Activated CD4-positive, alpha-beta T cell treated with anti-CD3 and anti-CD28 coated beads for 24 hours (primary cell): Measurements from ENCODE around the gene ZSCAN29.

Experiments
- DNase-seq, 2 donors: peaks; one replicate each; pipeline ENCODE4 v3.0.0-alpha.2; 2020; ENCODE audit warnings: low read depth in 2 of 2

ZSCAN29 gene

GRCh38 chr15:43347114-43347513, 23.7 kb downstream of the ZSCAN29 start:
- DNase-seq = no peak

GRCh38 chr15:43346305-43346704, 24.5 kb downstream of the ZSCAN29 start:
- DNase-seq = no peak

GRCh38 chr15:43330780-43331087, 40.1 kb downstream of the ZSCAN29 start:
- no peak for DNase-seq

DNA sequence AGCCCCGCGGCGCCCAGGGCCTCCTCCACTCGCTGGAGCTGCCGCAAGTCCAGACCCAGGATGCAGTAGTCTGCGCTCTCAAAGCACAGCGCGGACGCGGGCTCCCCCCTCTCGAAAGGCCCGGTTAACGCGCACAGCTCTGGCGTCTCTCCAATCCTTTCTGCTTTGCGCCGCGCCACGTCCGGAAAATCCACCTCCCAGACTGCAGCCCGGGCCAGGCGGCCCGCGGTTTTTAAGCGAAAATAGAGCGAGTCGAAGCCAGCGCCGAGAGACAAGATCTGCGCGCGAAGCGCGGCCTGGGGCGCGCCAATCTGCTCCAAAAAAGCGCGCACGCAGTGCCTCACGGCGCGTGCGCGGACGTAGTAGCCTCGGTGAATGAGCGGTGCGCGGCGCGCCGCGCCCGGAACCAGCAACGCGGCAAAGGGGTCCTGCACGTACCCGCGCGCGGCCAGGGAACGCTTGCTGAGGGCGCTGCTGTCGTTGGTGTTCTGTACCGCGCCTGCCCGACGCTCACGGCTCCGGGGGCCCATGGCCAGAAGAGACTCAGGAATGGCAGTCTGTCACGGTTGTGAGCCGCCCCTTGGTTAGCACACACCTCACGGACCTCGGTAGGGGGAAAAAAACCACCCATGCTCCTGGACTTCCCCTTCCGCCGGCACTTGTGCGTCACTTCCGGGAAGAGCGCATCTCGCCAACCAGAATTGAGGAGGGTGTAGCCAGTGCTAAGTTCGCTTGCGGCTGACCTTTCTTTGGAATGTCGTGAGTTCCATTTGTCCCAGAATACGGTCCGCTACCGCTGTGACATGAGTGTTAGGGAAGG, 40.7 kb downstream of the ZSCAN29 start, which contains the start of gene LCMT2:
Gene LCMT2, minus strand, starts transcription at position 614 of the 820 bp plus-strand sequence. Its CDS starts 84 bp downstream, at position 530.
- peak; percentile 76 to 82 for DNase-seq

DNA sequence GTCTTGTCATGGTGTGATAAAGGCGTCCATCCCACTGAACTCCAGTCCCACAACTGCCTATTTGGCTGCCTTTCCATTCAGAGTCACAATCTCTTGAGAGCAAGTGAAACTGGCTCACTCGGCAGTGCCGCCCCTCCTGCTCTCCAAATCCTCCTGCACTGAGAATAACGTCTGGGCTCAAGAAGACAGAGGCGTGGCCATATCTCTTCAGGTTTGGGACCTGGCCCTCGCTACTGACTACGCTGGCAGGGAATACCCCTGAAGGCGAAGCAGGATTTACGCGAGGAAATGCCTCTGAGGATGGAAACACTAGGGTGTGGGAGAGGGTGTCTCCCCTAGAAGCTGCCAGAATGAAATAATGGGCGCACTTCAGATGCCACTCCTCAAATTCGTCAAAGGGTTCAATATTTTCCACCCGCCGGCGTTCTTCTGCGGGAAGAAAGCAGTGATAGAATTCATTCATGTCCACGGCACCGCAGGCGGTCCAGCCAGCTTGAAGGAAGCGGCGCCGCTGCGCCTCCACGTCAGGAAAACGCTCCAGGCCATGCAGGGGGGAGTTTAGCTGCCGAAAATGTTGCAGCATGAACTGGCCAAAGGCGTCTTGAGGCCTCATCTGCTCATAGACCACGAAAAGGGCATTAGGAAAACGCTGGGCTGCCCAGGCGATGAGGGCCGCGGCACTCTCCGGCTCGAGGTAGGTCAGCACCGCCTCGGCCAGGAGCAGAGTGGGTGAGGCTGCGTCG, 41.5 kb downstream of the ZSCAN29 start:
- no peak for DNase-seq

- DNase-seq = no peak
Observed at GRCh38 chr15:43325039-43325684, 45.7 kb downstream of the ZSCAN29 start.

- DNase-seq = no peak
Observed at GRCh38 chr15:43318990-43319771, 51.7 kb downstream of the ZSCAN29 start.

- DNase-seq = no peak
Observed at GRCh38 chr15:43317566-43318184, 53.2 kb downstream of the ZSCAN29 start.

DNA sequence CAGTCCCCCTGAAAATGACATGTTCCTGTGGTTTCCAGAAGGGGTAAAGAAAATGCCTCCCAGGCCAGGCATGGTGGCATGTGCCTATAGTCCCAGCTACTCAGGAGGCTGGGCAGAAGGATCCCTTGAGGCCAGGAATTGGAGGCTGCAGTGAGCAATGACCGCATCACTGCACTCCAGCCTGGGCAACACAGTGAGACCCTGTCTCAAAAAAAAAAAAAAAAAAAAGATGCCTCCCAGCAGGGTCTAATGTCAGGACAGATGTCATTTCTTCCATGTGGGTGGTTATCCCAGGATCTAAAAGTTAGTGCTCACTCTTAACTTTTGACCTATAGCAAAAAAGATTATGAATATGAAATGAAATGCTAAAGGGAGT, 53.9 kb downstream of the ZSCAN29 start:
- DNase-seq = no peak

DNA sequence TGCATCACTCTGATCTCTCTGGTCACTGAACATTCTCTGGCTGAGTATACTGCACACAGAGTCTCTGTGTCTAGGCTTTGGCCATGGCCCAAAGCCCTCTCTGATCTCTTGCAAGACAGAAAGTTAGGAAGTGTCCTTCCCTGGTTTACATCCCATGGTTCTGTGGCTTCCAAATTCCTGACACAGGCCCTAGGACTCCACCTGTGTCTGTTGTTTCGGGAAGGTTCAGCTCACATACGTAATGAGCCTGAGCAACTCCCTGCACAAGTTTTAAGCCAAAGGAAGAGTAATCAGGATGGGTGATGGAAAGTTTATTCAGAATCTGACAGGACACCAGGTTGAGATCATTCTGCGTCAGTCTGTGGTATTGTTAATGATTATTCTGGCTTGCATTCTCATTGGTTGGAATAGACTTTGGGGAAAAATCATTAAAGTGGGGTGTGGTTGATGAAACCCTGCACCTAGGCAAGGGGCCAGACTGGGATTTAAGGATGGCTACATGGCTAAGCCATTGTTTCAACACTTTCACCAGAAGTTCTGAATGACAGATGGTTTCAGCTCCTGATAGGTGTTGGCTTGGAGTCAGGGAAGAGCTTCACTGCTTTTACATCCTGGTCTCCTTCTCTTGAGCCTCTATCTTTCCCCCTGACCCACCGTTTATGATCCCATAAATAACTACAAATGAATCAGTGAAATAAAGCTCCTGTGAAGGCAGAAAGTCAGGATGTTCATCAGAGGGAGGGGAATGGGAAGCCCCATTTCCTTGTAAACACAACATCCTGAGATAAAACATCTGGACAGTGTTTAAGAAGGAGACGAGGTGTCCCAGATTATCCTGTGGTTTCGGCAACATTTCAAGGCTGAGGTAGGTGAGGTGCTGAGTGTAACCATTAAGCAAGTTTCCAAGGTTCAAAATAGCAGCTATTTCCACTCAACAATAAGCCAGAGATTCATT, 54.5 kb downstream of the ZSCAN29 start:
- no peak for DNase-seq

DNA sequence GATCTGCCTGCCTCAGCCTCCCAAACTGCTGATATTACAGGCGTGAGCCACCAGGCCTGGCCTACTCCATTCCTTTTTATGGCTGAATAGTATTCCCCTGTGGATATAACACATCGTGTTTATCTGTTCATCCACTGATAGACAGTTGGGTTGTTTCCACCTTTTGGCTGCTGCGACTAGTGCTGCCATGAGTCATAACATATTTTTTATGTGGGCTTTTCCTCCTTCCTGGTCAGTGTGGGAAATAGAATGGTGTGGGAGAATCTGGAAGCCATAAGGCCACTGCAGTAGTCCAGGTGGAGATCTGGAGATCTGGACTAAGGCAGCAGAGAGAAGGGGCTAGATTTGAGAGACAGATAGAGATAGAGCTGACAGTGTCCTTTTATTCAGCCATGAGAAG, 56.7 kb downstream of the ZSCAN29 start:
- no peak for DNase-seq

- no peak for DNase-seq
Observed at GRCh38 chr15:43312378-43312777, 58.5 kb downstream of the ZSCAN29 start.
